Hepatocyte (in vitro differentiated cells): Measurements from ENCODE around the gene SMKR1. TPM values are rescaled to one million over a fixed set of nuclear protein-coding genes. Genes with fewer than 3 reads are reported as not detected.

Experiments
- DNase-seq: peaks from one replicate; pipeline ENCODE4 v3.0.0-alpha.2; 2016; ENCODE audit warnings: low spot score
- H2AFZ ChIP-seq: fragments of 200-600 bp; sonication (generic); 2 replicates; pipeline ENCODE4 v1.6.0; 2016; ENCODE audit warnings: antibody characterized with exemption, mild to moderate bottlenecking
- H3K27ac ChIP-seq: fragments of 200-600 bp; sonication (generic); 2 replicates; pipeline ENCODE4 v1.5.1; 2016; ENCODE audit warnings: mild to moderate bottlenecking
- H3K27me3 ChIP-seq: fragments of 200-600 bp; sonication (generic); 2 replicates; pipeline ENCODE4 v1.6.1; 2016
- H3K36me3 ChIP-seq: fragments of 200-600 bp; sonication (generic); replicated peaks from 2 replicates; pipeline ENCODE4 v1.5.1; 2016; ENCODE audit warnings: low read depth; ENCODE audit not compliant: insufficient read depth
- H3K4me1 ChIP-seq: fragments of 200-600 bp; sonication (generic); 2 replicates; pipeline ENCODE4 v1.5.1; 2016; ENCODE audit warnings: mild to moderate bottlenecking, moderate library complexity; ENCODE audit not compliant: insufficient read depth
- H3K4me2 ChIP-seq: fragments of 200-600 bp; sonication (generic); 2 replicates; pipeline ENCODE4 v1.6.0; 2016
- H3K4me3 ChIP-seq: fragments of 200-600 bp; sonication (generic); 2 replicates; pipeline ENCODE4 v1.5.1; 2016; ENCODE audit warnings: mild to moderate bottlenecking
- H3K79me2 ChIP-seq: fragments of 200-600 bp; sonication (generic); 2 replicates; pipeline ENCODE4 v1.6.0; 2017; ENCODE audit warnings: mild to moderate bottlenecking
- H3K9me2 ChIP-seq: fragments of 200-600 bp; sonication (generic); replicated peaks from 2 replicates; pipeline ENCODE4 v1.6.0; 2017; ENCODE audit warnings: mild to moderate bottlenecking; ENCODE audit not compliant: insufficient read depth
- H3K9me3 ChIP-seq: fragments of 200-600 bp; sonication (generic); 2 replicates; pipeline ENCODE4 v1.5.1; 2016; ENCODE audit warnings: low read depth, mild to moderate bottlenecking
- H4K20me1 ChIP-seq: fragments of 200-600 bp; sonication (generic); 2 replicates; pipeline ENCODE4 v1.6.0; 2016; ENCODE audit warnings: mild to moderate bottlenecking; ENCODE audit not compliant: insufficient read depth, poor library complexity, severe bottlenecking
- CTCF ChIP-seq: fragments of 200-600 bp; sonication (generic); IDR thresholded peaks from 2 replicates; pipeline ENCODE4 v1.5.1; 2016; ENCODE audit warnings: antibody characterized with exemption, mild to moderate bottlenecking; ENCODE audit not compliant: poor library complexity
- EZH2 ChIP-seq: fragments of 200-600 bp; sonication (generic); IDR thresholded peaks from 2 replicates; pipeline ENCODE4 v1.6.1; 2016; ENCODE audit warnings: antibody characterized with exemption, mild to moderate bottlenecking, borderline replicate concordance
- EZH2phosphoT487 ChIP-seq: fragments of 200-600 bp; sonication (generic); IDR thresholded peaks from one replicate; pipeline ENCODE4 v1.6.1; 2018; ENCODE audit warnings: antibody characterized with exemption, mild to moderate bottlenecking, low read depth, moderate library complexity; ENCODE audit not compliant: unreplicated experiment, severe bottlenecking
- WGBS: methylation state at CpG from one replicate; pipeline ENCODE4 v1.1.6; 2016; ENCODE audit warnings: low lambda C conversion rate; ENCODE audit errors: missing lambda C conversion rate; 5-methylcytosine and 5-hydroxymethylcytosine counted together
- polyA plus RNA-seq: library from polyadenylated mRNA; unstranded; fragments of >200 nt; fragmentation: Nextera tagmentation; extraction: Ambion mirVana; gene quantifications from 2 replicates; pipeline ENCODE4 v1.2.1, GENCODE V29; 2016
- total RNA-seq: library from RNA; depleted of rRNA; stranded (reverse); fragments of >200 nt; gene quantifications from 2 replicates; pipeline ENCODE4 v1.2.3, GENCODE V29; 2014

The SMKR1 gene
- total and polyA plus RNA-seq, 2 experiments from 2014 or later = 0.37 TPM; not detected in 1

GRCh38 chr7:129517931-129518330 is 15.6 kb downstream of the SMKR1 start:
- Histone ChIP-seq H3K9me2 (no peaks in the 10 kb centered on the region), H3K9me3 (no peaks in the 10 kb centered on the region), H3K27me3 (peaks cover 13% of the 10 kb centered on the region), H2AFZ (no peak overlapping the region), H3K4me3 (no peak overlapping the region), H3K4me2 (no peak overlapping the region), H3K79me2 (no peaks in the 10 kb centered on the region), H4K20me1 (no peaks in the 10 kb centered on the region), H3K4me1 (no peaks in the 10 kb centered on the region), H3K27ac (no peak overlapping the region), H3K36me3 (no peaks in the 10 kb centered on the region)
- no peak for DNase-seq
- TF ChIP-seq EZH2 = no peak
- TF ChIP-seq CTCF = no peak
- no peak for TF ChIP-seq EZH2phosphoT487
- 77% methylated on average over 6 of the region's 6 CpGs for WGBS

- 52% methylated on average over 5 of the region's 5 CpGs for WGBS
- Histone ChIP-seq H3K36me3 (no peaks in the 10 kb centered on the region), H4K20me1 (no peaks in the 10 kb centered on the region), H3K27ac (no peak overlapping the region), H3K27me3 (peaks cover 15% of the 10 kb centered on the region), H2AFZ (no peak overlapping the region), H3K4me2 (no peak overlapping the region), H3K9me2 (no peaks in the 10 kb centered on the region), H3K9me3 (no peaks in the 10 kb centered on the region), H3K4me3 (no peak overlapping the region), H3K79me2 (no peaks in the 10 kb centered on the region), H3K4me1 (no peaks in the 10 kb centered on the region)
- DNase-seq = no peak
- TF ChIP-seq CTCF (no peak), EZH2phosphoT487 (no peak), EZH2 (no peak)
Measured at GRCh38 chr7:129519464-129519863, 17.1 kb downstream of the SMKR1 start.

GRCh38 chr7:129522088-129522970 is 20.0 kb downstream of the SMKR1 start:
- H3K4me1 ChIP-seq = no peaks in the 10 kb centered on the region
- 56% methylated on average over 30 of the region's 30 CpGs for WGBS
- no peaks in the 10 kb centered on the region for H3K36me3 ChIP-seq
- H3K4me2 ChIP-seq = no peak overlapping the region
- no peaks in the 10 kb centered on the region for H3K79me2 ChIP-seq
- H4K20me1 ChIP-seq = no peaks in the 10 kb centered on the region
- no peak overlapping the region for H2AFZ ChIP-seq
- H3K27ac ChIP-seq = no peak overlapping the region
- DNase-seq = peak; percentile 23
- no peak for TF ChIP-seq CTCF
- TF ChIP-seq EZH2phosphoT487 = no peak
- no peak for TF ChIP-seq EZH2
- no peaks in the 10 kb centered on the region for H3K9me3 ChIP-seq
- no peak overlapping the region for H3K4me3 ChIP-seq
- peaks cover 15% of the 10 kb centered on the region for H3K27me3 ChIP-seq
- H3K9me2 ChIP-seq = no peaks in the 10 kb centered on the region
